ENCODE data around the gene LRRK1.

The LRRK1 gene

DNA sequence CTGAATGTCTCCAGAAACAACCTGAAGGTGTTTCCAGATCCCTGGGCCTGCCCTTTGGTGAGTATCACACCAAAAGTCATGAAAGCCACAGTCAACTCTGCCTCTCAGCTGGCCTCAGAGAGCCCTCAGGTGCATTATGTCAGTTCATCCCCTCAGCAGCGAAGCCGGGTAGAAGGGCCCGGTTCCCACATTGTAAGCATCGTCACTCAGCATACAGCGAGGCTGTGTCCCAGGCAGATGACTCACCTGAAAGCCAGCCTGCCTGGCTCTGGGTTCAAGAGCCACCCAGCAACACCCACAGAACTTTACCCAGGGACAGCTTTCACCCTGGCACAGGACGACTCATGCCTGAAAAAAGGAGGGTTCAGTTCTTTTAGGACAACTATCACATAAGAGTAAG is 91.6 kb downstream of the LRRK1 start:
- DNase-seq: no peak

DNA sequence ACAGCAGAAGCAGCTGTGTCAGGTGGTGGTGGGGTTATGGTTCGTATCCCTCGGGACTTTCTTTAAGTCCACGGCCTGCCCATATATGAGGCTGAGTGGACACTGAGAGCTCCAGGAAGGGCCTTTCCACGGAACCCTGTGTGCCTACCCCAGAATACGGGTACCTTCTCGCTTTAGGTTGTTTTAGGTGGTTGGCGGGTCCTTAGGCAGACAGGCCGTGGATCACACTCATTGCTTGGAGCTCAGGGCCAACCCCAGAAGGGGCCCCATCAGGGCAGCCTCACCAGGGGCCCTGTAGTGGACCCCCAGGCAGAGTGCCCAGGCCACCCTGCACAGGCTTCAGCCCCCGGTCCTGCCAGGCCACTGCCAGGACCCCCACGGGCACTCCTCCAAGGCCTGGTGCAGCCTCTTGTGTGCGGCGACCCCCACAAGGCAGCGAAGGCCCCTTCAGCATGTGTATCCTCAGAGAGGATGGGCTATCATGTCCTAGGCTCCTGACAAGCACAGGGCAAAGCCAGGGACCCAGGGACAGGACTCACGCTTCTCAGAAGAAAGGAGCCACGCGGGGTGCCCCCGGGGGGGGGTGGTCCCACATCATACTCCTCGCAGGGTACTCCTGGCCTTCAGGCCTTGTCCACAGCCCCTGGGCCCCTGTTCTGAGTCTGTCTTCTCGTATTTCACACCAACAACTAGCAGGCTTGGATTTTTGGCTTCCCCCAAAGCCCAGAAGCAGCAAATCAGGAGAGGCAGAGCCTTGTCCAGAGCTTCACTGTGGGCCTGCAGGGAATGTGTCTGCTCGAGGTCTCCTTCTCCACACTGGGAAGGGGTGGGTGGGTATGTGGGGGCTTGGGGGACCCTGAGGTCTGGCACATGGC is 93.4 kb downstream of the LRRK1 start:
- DNase-seq: no peak

DNA sequence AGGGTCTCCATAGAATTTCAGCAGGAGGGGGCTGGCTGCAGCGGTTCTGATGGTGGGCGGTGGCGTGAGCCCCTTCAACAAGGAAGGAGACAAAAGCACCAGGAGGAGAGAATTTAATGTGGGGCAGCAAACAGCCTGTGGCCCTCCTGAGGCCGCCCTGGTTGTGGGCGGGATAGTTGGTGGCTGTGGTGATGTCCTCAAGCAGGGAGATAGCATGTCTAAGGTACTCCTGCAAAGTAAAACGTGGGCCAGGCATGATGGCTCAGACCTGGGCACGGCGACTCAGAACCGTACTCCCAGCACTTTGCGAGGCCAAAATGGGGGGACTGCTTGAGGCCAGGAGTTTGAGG is 94.0 kb downstream of the LRRK1 start:
- DNase-seq: no peak

DNA sequence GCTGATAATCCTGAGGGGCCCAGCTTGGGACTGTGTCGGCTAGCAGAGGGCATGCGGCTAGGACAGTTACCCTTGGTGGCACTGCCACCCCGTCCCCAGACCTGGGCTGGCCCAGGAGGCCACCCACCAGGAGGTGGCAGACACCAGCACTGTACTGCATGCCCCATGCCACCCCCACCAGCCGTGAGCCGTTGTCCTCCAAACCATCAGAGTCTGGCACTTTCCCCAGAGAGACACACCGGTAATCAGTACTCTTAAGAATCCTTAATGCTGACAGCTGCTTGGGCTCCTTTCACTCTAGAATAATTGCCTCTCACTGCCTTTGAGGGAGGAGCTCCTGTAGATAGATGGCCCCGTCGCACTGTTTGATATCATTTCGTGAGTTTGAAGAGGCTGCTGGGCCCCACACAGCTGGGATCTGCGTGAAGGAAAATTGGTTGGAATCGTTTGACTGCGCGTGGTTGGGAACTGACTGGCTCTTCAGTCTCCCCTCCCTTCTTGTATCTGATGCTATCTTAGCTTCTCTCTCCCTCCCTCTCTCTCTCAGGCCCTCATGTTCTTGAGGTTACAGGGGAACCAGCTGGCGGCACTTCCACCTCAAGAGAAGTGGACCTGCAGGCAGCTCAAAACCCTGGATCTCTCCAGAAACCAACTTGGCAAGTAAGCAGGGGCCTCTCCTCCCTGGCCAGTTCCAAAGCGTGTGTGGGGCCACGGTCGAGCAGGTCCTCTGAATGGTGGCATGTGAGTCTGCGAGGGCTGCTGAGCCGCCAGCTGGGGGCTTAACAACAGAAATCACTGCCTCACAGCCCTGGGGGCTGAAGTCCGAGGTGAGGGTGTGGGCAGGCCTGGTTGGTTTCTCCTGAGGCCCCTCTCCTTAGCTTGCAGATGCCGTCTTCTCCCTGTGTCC is 94.9 kb downstream of the LRRK1 start:
- no peak for DNase-seq

DNA sequence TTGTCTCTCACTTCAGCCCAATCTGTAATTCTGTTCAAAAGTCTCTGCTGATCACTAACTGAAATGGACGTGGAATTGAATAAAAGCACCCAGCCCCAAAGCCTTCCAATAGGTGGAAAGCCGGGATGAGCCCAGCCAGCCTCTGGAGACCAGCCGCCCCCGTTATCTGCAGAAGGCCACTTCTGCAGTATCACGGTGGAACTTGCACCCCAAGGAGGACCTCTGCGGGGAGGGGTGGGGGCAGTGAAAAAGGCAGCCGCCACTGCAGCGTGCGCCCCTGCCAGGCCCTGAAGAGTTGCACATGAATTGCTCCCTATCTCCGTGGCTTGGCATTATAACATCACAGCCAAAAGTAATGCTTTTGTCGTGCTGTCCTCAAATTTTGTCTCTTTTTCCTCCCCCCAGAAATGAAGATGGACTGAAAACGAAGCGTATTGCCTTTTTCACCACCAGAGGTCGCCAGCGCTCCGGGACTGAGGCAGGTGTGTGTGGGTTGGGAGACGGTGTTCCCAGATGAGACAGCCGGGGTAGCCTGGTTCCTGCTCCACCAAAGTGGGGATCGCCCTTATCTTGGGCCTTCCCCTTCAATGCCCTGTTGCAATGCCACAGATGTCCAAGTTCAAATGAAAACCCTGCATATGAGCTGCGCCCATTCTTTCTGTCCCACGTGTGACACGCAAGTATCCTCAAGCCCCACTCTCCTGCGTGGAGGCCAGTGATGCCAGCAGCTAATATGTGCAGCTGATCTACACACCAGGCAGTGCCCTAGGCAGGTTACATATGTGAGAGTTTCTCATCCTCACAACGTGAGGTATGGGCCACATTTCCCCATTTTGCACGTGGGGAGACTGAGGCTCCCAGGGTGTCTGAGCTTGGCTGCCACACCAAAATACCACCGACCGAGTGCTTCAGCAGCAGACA is 96.0 kb downstream of the LRRK1 start:
- peak; percentile 65 for DNase-seq

DNA sequence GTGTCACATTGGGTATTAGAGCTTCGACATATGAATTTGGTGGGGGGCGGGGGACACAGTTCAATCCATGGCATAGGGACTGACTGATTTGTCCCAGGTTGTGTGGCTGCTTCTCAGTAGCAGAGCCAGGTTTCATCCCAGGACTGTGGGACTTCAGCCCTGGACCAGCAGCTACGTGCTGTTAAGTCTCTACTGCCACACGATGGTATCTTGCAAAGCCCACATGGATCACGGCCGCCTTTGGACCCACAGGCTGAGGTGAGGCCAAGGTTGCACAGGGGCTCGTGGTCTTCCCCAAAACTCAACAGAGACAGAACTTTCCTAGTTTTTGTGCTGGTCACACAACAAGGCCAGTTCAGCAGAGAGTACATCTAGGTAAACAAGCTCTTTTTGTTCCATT is 97.4 kb downstream of the LRRK1 start:
- no peak for DNase-seq

DNA sequence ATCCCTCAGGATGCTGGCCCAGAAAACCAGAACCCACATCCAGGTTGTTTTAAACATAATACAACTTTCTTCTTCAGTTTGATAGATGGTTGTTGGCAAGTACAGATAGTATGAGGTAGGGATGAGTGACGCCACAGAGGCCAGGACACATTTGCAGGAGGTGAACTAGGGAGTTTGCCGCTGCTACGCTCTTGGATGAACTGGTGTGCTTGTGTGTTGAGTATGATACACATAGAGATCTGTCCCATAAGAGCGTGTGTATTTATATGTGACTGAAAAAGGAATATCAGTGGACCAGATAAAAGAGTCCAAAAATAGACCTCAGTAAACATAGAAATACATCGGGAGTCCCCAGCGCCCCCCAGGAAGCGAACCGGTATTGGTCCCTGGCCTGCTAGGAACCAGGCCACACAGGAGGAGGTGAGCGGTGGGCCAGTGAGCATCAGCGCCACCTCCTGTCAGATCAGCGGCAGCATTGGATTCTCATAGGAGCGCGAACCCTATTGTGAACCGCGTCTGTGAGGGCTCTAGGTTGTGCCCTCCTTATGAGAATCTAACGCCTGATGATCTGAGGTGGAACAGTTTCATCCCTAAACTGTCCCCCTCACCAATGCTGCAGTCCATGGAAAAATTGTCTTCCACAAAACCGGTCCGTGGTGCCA is 98.1 kb downstream of the LRRK1 start:
- no peak for DNase-seq

DNA sequence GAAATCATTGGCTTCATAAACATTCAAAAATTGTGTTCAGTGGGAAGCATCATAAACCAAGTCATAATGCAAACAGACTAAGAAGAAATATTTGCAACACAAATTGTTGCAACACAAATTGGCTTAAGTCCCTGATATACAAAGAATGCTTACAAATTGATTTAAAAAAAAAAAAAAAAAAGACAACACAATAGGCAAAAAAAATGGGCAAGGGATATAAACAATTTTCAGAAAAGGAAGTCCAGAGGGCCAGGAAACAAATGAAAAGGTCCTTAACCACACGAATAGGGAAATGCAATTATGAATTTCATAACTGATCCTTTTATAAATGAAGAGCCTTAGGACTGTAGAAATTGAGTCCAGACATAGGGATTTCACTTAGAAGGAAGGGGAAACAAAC is 98.9 kb downstream of the LRRK1 start:
- no peak for DNase-seq

DNA sequence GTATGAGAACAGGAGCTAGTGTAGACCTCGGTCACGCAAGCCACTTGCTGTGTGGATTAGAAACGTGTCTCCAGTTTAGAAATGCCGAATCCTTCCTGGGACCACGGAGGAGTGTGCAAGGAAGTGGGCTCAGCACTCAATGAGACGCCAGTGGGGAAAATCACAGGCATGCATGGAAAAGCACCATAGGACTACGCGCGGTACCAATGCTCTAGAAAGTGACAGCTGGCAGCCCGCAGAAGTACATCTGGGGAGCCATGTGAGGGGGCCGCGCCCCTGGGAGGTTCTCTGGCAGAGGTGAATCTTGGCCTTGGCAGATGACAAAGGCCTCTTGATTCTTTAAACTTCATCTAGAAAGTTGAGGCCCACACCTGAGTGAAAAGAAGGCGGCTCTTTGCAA is 99.3 kb downstream of the LRRK1 start:
- DNase-seq: no peak

DNA sequence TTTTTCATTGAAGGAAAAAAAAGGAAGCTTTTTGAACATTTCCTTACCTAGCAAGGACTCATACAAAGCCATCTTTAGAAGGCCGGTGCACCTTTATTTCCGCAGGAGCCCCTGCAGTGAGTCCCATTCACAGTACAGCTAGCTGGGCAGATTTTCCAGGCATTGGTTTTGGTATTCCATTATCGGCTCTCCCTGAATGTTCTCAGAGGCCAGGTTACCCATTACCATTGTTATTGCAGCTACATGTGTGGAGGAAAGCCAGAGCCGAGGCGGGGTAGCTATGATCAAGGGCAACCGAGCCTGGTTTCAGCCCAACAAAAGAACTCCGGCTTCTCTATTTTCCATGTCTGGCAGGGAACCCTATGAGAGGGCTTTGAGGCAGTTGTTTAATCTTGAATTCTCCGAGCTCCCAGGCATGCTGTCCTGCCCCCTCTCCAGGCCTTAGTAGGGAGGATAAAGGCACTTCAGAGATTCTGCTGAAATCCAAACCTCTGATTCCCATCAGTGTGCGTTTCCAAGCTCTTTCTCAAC is 100.3 kb downstream of the LRRK1 start:
- DNase-seq: no peak

DNA sequence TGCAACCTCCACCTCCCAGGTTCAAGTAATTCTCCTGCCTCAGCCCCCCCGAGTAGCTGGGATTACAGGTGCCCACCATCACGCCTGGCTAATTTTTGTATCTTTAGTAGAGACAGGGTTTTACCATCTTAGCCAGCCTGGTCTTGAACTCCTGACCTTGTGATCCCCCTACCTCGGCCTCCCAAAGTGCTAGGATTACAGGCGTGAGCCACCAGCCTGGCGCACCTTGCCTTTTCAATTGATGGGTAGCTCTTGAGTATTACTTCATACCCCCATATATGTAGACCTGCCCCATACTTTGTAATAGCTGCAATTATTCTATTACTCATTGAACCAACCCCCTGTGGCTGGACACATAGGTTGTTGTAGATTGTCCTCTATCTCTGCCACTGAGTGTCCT is 101.3 kb downstream of the LRRK1 start:
- no peak for DNase-seq

DNA sequence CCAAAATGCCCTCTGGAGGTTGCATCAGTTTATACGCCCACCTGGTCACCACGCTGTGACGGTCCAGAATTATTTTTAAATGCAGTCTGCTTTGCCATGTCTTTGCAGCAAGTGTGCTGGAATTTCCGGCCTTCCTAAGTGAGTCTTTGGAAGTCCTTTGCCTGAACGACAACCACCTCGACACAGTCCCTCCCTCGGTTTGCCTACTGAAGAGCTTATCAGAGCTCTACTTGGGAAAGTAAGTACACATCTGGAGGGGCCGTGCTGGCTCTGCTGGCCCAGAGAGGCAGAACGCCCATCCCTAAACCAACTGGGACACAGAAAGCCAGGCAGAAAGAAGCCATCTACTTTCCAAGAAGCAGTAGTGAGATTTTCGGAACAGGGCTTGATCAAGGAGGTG is 101.8 kb downstream of the LRRK1 start:
- DNase-seq: no peak

DNA sequence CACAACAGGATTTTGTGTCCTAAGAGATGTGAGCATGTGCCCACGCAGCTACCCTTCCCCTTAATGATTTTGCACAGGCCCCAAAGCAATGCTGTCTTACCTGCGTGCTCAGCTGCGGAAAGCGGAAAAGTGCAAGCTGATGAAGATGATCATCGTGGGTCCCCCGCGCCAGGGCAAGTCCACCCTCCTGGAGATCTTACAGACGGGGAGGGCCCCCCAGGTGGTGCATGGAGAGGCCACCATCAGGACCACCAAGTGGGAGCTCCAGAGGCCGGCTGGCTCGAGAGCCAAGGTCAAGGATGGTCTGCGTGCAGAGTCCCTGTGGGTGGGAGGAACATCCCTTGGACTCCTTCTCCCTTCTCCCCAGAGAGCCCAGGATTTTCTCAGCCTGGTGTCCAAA is 103.1 kb downstream of the LRRK1 start:
- no peak for DNase-seq

DNA sequence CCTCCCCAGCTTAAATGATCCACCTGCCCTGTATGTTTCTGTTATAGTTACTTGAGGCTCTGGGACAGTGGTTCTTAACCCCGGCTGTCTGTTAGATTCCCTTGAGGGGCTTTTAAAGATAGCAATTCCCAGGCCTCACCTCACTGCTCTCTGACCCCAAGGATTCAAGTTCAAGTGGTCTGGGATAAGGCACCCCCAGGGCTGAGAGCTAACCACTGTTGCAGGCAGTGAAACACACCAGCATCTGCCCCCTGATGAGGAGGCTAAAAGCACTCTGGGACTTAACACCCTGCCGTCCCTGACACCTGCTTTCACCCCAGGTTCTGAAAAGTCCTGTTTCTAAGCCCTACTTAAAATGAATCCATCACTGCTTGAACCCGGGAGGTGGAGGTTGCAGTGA is 103.7 kb downstream of the LRRK1 start:
- DNase-seq: no peak

DNA sequence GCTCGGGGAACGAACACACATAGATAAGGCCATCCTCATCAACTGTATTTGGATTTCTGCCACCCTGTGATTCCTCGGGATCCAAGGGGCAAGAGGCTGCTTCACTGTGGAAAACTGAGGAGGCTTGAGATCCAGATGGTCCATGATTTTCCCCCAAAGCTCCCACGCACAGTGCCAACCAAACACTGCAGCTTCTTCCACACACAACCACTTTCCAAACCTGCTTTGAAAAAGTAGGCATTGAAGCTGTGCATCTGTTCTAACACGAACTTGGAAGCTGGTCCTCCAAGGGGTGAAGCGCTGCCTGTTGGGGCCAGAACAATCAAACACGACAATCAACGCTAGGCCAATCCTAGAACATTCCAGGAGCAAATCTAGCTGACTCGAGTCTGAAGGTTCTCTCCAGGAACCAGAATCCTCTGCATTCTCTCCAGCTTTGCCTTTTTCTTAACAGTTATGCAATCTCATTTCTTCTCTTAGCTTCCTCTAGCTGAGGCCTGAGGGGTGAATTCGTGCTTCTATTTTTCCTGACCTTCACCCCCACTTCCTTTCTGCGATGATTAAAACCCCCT is 104.4 kb downstream of the LRRK1 start:
- no peak for DNase-seq

DNA sequence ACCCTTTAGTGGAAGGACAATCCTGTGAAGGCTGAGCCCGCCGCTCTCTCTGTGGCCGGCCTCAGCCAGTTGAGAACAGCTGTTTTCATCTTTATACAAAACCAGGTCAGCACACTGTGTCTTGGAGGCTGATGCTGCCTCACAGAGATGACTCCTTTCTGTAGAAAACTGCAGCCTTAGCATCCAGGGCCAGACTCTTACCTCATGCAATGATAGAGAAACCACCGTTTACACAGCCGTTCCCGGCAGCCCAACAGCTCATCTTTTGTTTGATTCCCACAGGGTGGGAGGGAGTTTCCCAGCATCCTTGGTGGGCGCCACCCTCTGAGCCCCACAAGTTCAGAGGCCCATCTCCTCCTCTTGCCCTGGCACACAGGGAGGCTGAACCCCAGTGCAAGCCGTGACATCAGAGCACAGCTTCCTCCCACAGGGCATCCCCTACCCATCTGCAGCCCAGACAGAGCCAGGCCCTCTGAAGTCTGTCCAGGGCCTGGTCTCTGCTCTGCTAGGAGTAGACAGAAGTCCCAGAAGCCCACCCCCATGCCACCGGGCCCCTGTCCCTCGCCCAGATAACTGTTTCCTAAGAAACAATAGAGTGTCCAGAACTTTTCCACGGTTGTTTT is 105.0 kb downstream of the LRRK1 start:
- no peak for DNase-seq

DNA sequence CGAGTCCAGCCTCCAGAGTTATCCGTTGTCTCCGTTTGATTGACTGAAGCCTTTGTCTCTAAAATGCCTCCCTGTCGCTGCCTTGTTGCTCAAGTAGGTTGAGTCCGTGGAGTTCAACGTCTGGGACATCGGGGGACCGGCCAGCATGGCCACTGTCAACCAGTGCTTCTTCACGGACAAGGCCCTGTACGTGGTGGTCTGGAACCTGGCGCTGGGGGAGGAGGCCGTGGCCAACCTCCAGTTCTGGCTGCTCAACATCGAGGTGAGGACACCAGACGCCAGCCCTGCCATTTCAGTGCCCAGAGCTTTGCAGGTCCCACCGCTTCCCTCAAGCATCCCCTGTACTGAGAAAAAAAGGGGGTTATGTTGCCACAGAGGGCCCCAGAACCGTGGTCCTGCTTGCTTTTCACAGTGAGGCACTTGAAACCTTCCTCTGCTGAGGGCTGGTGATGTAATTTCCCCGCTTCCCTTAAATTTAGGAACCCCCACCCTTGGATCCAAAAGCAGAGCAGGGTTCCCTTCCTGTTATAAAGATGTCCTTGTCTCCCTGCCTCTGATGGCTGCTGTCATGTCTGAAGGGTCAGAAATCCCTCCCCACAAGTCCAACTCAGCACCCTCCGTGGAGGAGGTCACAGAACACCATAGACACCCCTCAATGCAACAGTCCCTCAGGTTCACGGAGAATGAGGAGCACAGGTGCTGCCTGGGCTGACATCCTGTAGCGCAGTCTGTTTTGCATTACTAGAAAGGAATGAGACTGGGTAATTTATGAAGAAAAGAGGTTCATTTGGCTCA is 105.7 kb downstream of the LRRK1 start:
- no peak for DNase-seq

DNA sequence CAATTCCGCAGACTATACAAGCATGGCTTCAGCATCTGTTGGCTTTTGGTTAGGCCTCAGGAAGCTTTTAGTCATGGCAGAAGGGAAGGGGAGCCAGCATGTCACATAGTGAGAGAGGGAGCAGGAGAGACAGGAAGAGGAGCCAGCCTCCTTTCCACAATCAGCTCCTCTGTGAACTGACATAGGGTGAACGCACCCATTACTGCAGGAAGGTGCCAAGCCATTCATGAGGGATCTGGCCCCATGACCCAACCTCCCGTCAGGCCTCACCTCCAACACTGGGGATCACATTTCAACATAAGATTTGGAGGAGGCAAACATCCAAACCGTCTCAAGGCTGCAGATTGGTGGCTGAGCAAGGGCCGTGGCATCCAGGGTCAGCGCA is 106.3 kb downstream of the LRRK1 start:
- DNase-seq: no peak

DNA sequence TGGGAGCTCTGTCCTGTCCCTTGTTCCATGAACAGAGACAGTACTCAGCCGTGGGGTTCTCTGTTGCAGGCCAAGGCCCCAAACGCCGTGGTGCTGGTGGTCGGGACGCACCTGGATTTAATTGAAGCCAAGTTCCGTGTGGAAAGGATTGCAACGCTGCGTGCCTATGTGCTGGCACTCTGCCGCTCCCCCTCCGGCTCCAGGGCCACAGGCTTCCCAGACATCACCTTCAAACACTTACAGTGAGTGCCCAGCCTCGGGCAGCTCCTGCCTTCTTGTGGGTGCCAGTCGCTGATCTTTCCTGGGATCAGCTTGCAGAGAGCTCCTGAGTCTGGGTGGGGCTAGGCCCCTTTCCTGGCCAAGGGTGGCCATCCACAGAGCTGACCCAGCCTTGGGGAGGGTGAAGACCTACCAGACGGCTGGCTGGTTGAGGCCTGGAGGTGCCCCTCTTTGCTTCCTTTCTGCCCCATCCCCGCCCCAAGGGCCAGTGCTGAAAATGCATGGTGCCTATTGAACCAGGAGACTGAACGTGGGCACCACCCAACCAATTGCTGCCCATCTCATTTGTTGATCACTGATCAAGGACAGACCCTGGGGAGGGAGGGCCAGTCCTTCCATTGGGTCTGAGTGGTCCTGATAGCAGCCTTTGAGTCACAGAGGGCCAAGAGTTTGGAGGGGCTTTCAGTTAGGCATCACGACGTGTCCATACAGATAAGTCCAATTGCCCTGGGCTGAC is 106.9 kb downstream of the LRRK1 start:
- no peak for DNase-seq
